HepG2 (cell line): ENCODE measurements around the gene SIRT1. TPM values are rescaled to one million over a fixed set of nuclear protein-coding genes. Genes with fewer than 3 reads are reported as not detected.

Experiments used
- ATF5 ChIP-seq: sonication (generic); formaldehyde crosslinking; IDR thresholded peaks from 2 replicates; pipeline ENCODE4 v1.4.0; 2020; ENCODE audit warnings: mild to moderate bottlenecking, low read depth, missing genetic modification reagents
- BORCS8-MEF2B ChIP-seq: sonication (generic); formaldehyde crosslinking; IDR thresholded peaks from 2 replicates; pipeline ENCODE4 v1.8.0; 2022; ENCODE audit warnings: mild to moderate bottlenecking, missing genetic modification reagents
- CTCF ChIP-seq: sonication (generic); formaldehyde crosslinking; IDR thresholded peaks from 2 replicates; pipeline ENCODE4 v1.5.0; 2020; ENCODE audit warnings: mild to moderate bottlenecking, missing genetic modification reagents, moderate library complexity
- ETV5 ChIP-seq: IDR thresholded peaks from 2 replicates; pipeline ENCODE4 v1.6.1; 2018; ENCODE audit warnings: missing biosample characterization, missing genetic modification reagents, inconsistent platforms, borderline replicate concordance
- GMEB2 ChIP-seq: IDR thresholded peaks from 2 replicates; pipeline ENCODE4 v1.6.1; 2016; ENCODE audit warnings: missing biosample characterization, missing genetic modification reagents, low read depth
- HMGXB3 ChIP-seq: sonication (generic); formaldehyde crosslinking; IDR thresholded peaks from 2 replicates; pipeline ENCODE4 v1.4.0; 2020; ENCODE audit warnings: missing genetic modification reagents, borderline replicate concordance
- HNRNPUL1 ChIP-seq: fragments of 200-400 bp; formaldehyde crosslinking; IDR thresholded peaks from 2 replicates; pipeline ENCODE4 v1.6.1; 2017; ENCODE audit warnings: low read depth, mild to moderate bottlenecking, low read length, moderate library complexity
- IRF2 ChIP-seq: IDR thresholded peaks from 2 replicates; pipeline ENCODE4 v1.6.1; 2018; ENCODE audit warnings: missing genetic modification reagents, missing compliant biosample characterization
- KAT8 ChIP-seq: IDR thresholded peaks from 2 replicates; pipeline ENCODE4 v1.6.1; 2016; ENCODE audit warnings: missing genetic modification reagents, missing compliant biosample characterization
- MXD3 ChIP-seq: IDR thresholded peaks from 2 replicates; pipeline ENCODE4 v1.6.1; 2016; ENCODE audit warnings: mild to moderate bottlenecking, missing biosample characterization, missing genetic modification reagents
- MYPOP ChIP-seq: sonication (generic); formaldehyde crosslinking; IDR thresholded peaks from 2 replicates; pipeline ENCODE4 v1.8.1; 2023; ENCODE audit warnings: mild to moderate bottlenecking, moderate library complexity, missing genetic modification reagents
- NBN ChIP-seq: fragments of 450-650 bp; conservative IDR thresholded peaks from 2 replicates; pipeline ENCODE4 v1.6.1; 2017
- PHB2 ChIP-seq: fragments of 450-650 bp; IDR thresholded peaks from 2 replicates; pipeline ENCODE4 v1.6.1; 2018; ENCODE audit not compliant: partially characterized antibody
- RAD21 ChIP-seq: fragments of 450-650 bp; formaldehyde crosslinking; IDR thresholded peaks from 2 replicates; pipeline ENCODE4 v1.5.0; 2020; ENCODE audit warnings: mild to moderate bottlenecking
- SMAD9 ChIP-seq: sonication (generic); formaldehyde crosslinking; IDR thresholded peaks from 2 replicates; pipeline ENCODE4 v1.5.1; 2020; ENCODE audit warnings: mild to moderate bottlenecking, missing genetic modification reagents
- TAF1 ChIP-seq: sonication (generic); formaldehyde crosslinking; IDR thresholded peaks from 2 replicates; pipeline ENCODE4 v1.4.0; 2020; ENCODE audit warnings: missing genetic modification reagents
- XRCC5 ChIP-seq: fragments of 200-400 bp; formaldehyde crosslinking; optimal IDR thresholded peaks from 2 replicates; pipeline ENCODE3; 2017; ENCODE audit warnings: mild to moderate bottlenecking, low read length
- ZNF12 ChIP-seq: sonication (generic); formaldehyde crosslinking; IDR thresholded peaks from 2 replicates; pipeline ENCODE4 v1.5.0; 2020; ENCODE audit warnings: missing genetic modification reagents
- ZNF180 ChIP-seq: sonication (generic); formaldehyde crosslinking; IDR thresholded peaks from 2 replicates; pipeline ENCODE4 v1.4.0; 2020; ENCODE audit warnings: low read depth, missing genetic modification reagents, borderline replicate concordance
- ZNF234 ChIP-seq: sonication (generic); formaldehyde crosslinking; conservative IDR thresholded peaks from 2 replicates; pipeline ENCODE4 v1.5.1; 2020; ENCODE audit warnings: mild to moderate bottlenecking, missing genetic modification reagents
- ZNF839 ChIP-seq: sonication (generic); formaldehyde crosslinking; IDR thresholded peaks from 2 replicates; pipeline ENCODE4 v1.4.0; 2020; ENCODE audit warnings: missing genetic modification reagents, mild to moderate bottlenecking, borderline replicate concordance
- polyA plus RNA-seq, 8 experiments: library from polyadenylated mRNA; depleted of rRNA in 3 of 8; stranded (reverse) in 7 of 8; unstranded in 1 of 8; fragments of >200 nt; fragmentation: Illumina TruSeq in 4 of 8; extraction: Trizol in 4 of 8; gene quantifications; 2 replicates each; pipeline versions ENCODE4 v1.2.1 to v1.2.3, GENCODE V29; 2011 to 2016; ENCODE audit warnings: low read depth in 4 of 8, missing spikeins in 1 of 8, mixed read lengths in 1 of 8; ENCODE audit not compliant: insufficient read depth in 1 of 8
- total RNA-seq, 5 experiments: library from RNA; depleted of rRNA; stranded (reverse); fragments of >200 nt; fragmentation: Illumina TruSeq; extraction: Trizol; gene quantifications; 2 replicates each; pipeline ENCODE4 v1.2.3, GENCODE V29; 2016; ENCODE audit warnings: low read depth in 1 of 5

The SIRT1 gene
- total and polyA plus RNA-seq, 2 of the 13 experiments (the other 11 are each of a cell fraction or from before 2014, with no cell fraction given) = 9.4 to 10.2 TPM

- peak; percentile 86 for TF ChIP-seq ETV5 (CRISPR knock-in tag)
- TF ChIP-seq NBN = no peak
- no peak for TF ChIP-seq PHB2
- TF ChIP-seq CTCF (CRISPR knock-in tag) = no peak
- TF ChIP-seq HNRNPUL1 = no peak
- TF ChIP-seq HMGXB3 (CRISPR knock-in tag) = peak; percentile 71; the same call in 1 of the 2 replicates
- TF ChIP-seq BORCS8-MEF2B (CRISPR knock-in tag) = no peak
- 0 out of 2 replicates have a peak, but pooled peaks have one; percentile 34 for TF ChIP-seq MYPOP (CRISPR knock-in tag)
- no peak for TF ChIP-seq ZNF12
- TF ChIP-seq KAT8 (CRISPR knock-in tag) = peak; percentile 94
- TF ChIP-seq ZNF180 (CRISPR knock-in tag) = no peak
- TF ChIP-seq ATF5 (CRISPR knock-in tag) = no peak
- no peak for TF ChIP-seq GMEB2 (CRISPR knock-in tag)
- peak; percentile 97 for TF ChIP-seq IRF2 (CRISPR knock-in tag)
- no peak for TF ChIP-seq MXD3
- TF ChIP-seq XRCC5 = peak; percentile 80
- TF ChIP-seq RAD21 (CRISPR knock-in tag) = no peak
- no peak for TF ChIP-seq ZNF839
- TF ChIP-seq ZNF234 (CRISPR knock-in tag) = no peak
- TF ChIP-seq SMAD9 (CRISPR knock-in tag) = no peak; the same call in 1 of the 2 replicates
- peak; percentile 67; the same call in 1 of the 2 replicates for TF ChIP-seq TAF1 (CRISPR knock-in tag)
These were observed 35.0 kb upstream of the SIRT1 start (continued) for GRCh38 chr10:67849331-67850011.
